SJSA1 (cell line): ENCODE results near the gene TFAM. TPM values are rescaled to one million over a fixed set of nuclear protein-coding genes. Genes with fewer than 3 reads are reported as not detected.

Experiments
- DNase-seq, 2 experiments: peaks; one replicate each; pipeline ENCODE4 v3.0.0-alpha.2; 2015 to 2020; ENCODE audit warnings: low spot score in 2 of 2, low read depth in 1 of 2
- H3K27ac ChIP-seq: fragments of 250-450 bp; sonication (Bioruptor Pico); 2 replicates; pipeline ENCODE4 v1.5.1; 2020; ENCODE audit warnings: mild to moderate bottlenecking, moderate library complexity
- H3K27me3 ChIP-seq: fragments of 250-450 bp; sonication (Bioruptor Pico); replicated peaks from 2 replicates; pipeline ENCODE4 v1.5.1; 2020; ENCODE audit warnings: mild to moderate bottlenecking, moderate library complexity
- H3K36me3 ChIP-seq: fragments of 250-450 bp; sonication (Bioruptor Pico); 2 replicates; pipeline ENCODE4 v1.5.1; 2020; ENCODE audit warnings: mild to moderate bottlenecking
- H3K4me1 ChIP-seq: fragments of 250-450 bp; sonication (Bioruptor Pico); replicated peaks from 2 replicates; pipeline ENCODE4 v1.6.1; 2021; ENCODE audit warnings: mild to moderate bottlenecking
- H3K4me3 ChIP-seq: fragments of 250-450 bp; sonication (Bioruptor Pico); 2 replicates; pipeline ENCODE4 v1.5.1; 2020; ENCODE audit warnings: mild to moderate bottlenecking
- H3K9me3 ChIP-seq: fragments of 250-450 bp; sonication (Bioruptor Pico); replicated peaks from 2 replicates; pipeline ENCODE4 v1.5.1; 2020; ENCODE audit warnings: mild to moderate bottlenecking
- total RNA-seq: library from RNA; depleted of rRNA; stranded (reverse); fragments of >200 nt; shearing (Covaris generic); gene quantifications from 2 replicates; pipeline ENCODE4 v1.2.3, GENCODE V29; 2014

The TFAM gene
- total RNA-seq, 1 experiment from 2014 or later: 30.4 TPM

GRCh38 chr10:58358947-58359346 lies 26.3 kb upstream of the TFAM start:
- Histone ChIP-seq H3K4me1 (no peaks in the 10 kb centered on the region), H3K9me3 (no peaks in the 10 kb centered on the region), H3K4me3 (no peak overlapping the region), H3K27me3 (no peaks in the 10 kb centered on the region), H3K36me3 (no peaks in the 10 kb centered on the region), H3K27ac (no peak overlapping the region)
- no peak for DNase-seq

GRCh38 chr10:58359541-58359940 lies 25.7 kb upstream of the TFAM start:
- no peaks in the 10 kb centered on the region for H3K4me1 ChIP-seq
- DNase-seq: no peak
- H3K4me3 ChIP-seq: no peak overlapping the region
- H3K36me3 ChIP-seq: no peaks in the 10 kb centered on the region
- no peaks in the 10 kb centered on the region for H3K27me3 ChIP-seq
- no peaks in the 10 kb centered on the region for H3K9me3 ChIP-seq
- H3K27ac ChIP-seq: no peak overlapping the region

- Histone ChIP-seq H3K27ac (no peak overlapping the region), H3K4me3 (no peak overlapping the region), H3K36me3 (no peaks in the 10 kb centered on the region), H3K27me3 (no peaks in the 10 kb centered on the region), H3K4me1 (no peaks in the 10 kb centered on the region), H3K9me3 (no peaks in the 10 kb centered on the region)
- no peak for DNase-seq
These were observed 24.7 kb upstream of the TFAM start for GRCh38 chr10:58360412-58361004.

- H3K4me1 ChIP-seq: no peaks in the 10 kb centered on the region
These were observed 23.9 kb upstream of the TFAM start for GRCh38 chr10:58361353-58361752.

GRCh38 chr10:58362027-58362789 lies 23.0 kb upstream of the TFAM start:
- no peak overlapping the region for H3K27ac ChIP-seq
- no peak overlapping the region for H3K4me3 ChIP-seq
- no peak for DNase-seq

More at GRCh38 chr10:58361353-58361752, 23.9 kb upstream of the TFAM start:
- Histone ChIP-seq H3K27me3 (no peaks in the 10 kb centered on the region), H3K36me3 (no peaks in the 10 kb centered on the region), H3K9me3 (no peaks in the 10 kb centered on the region), H3K4me3 (no peak overlapping the region), H3K27ac (no peak overlapping the region)
- no peak for DNase-seq

GRCh38 chr10:58367069-58367468 lies 18.1 kb upstream of the TFAM start:
- no peak overlapping the region for H3K4me3 ChIP-seq
- no peaks in the 10 kb centered on the region for H3K36me3 ChIP-seq
- H3K9me3 ChIP-seq: no peaks in the 10 kb centered on the region
- H3K4me1 ChIP-seq: no peaks in the 10 kb centered on the region
- no peak overlapping the region for H3K27ac ChIP-seq
- DNase-seq: no peak
- H3K27me3 ChIP-seq: no peaks in the 10 kb centered on the region

More at GRCh38 chr10:58362027-58362789, 23.0 kb upstream of the TFAM start:
- H3K4me1 ChIP-seq: no peaks in the 10 kb centered on the region
- H3K9me3 ChIP-seq: no peaks in the 10 kb centered on the region
- no peaks in the 10 kb centered on the region for H3K27me3 ChIP-seq
- no peaks in the 10 kb centered on the region for H3K36me3 ChIP-seq

GRCh38 chr10:58371473-58371872 lies 13.7 kb upstream of the TFAM start:
- Histone ChIP-seq H3K27ac (no peak overlapping the region), H3K4me1 (no peaks in the 10 kb centered on the region), H3K36me3 (no peaks in the 10 kb centered on the region), H3K4me3 (no peak overlapping the region), H3K9me3 (no peaks in the 10 kb centered on the region), H3K27me3 (no peaks in the 10 kb centered on the region)
- DNase-seq: no peak

GRCh38 chr10:58372607-58373441 lies 12.4 kb upstream of the TFAM start:
- Histone ChIP-seq H3K4me1 (no peaks in the 10 kb centered on the region), H3K27ac (no peak overlapping the region), H3K9me3 (no peaks in the 10 kb centered on the region), H3K27me3 (no peaks in the 10 kb centered on the region), H3K4me3 (no peak overlapping the region), H3K36me3 (no peaks in the 10 kb centered on the region)
- no peak for DNase-seq

GRCh38 chr10:58373442-58373827 lies 11.8 kb upstream of the TFAM start:
- H3K9me3 ChIP-seq: no peaks in the 10 kb centered on the region
- H3K4me1 ChIP-seq: no peaks in the 10 kb centered on the region
- DNase-seq: no peak
- no peak overlapping the region for H3K27ac ChIP-seq
- H3K36me3 ChIP-seq: no peaks in the 10 kb centered on the region
- no peaks in the 10 kb centered on the region for H3K27me3 ChIP-seq
- H3K4me3 ChIP-seq: no peak overlapping the region

GRCh38 chr10:58382489-58382995 lies 2.7 kb upstream of the TFAM start:
- Histone ChIP-seq H3K4me1 (peaks cover 7% of the 10 kb centered on the region), H3K4me3 (no peak overlapping the region), H3K27me3 (no peaks in the 10 kb centered on the region), H3K36me3 (peaks cover 16% of the 10 kb centered on the region), H3K27ac (no peak overlapping the region), H3K9me3 (no peaks in the 10 kb centered on the region)
- no peak for DNase-seq

GRCh38 chr10:58384095-58384494 lies 1.1 kb upstream of the TFAM start:
- no peak for DNase-seq
- Histone ChIP-seq H3K36me3 (peaks cover 30% of the 10 kb centered on the region), H3K9me3 (no peaks in the 10 kb centered on the region), H3K27me3 (no peaks in the 10 kb centered on the region), H3K4me3 (peak overlapping the region; percentile 62; the same call in 1 of the 2 replicates), H3K27ac (no peak overlapping the region), H3K4me1 (peaks cover 7% of the 10 kb centered on the region)

- Histone ChIP-seq H3K27ac (peak overlapping the region; percentile 23), H3K9me3 (no peaks in the 10 kb centered on the region), H3K4me1 (peaks cover 7% of the 10 kb centered on the region), H3K27me3 (no peaks in the 10 kb centered on the region), H3K4me3 (peak overlapping the region; percentile 62), H3K36me3 (peaks cover 34% of the 10 kb centered on the region)
- no peak for DNase-seq
These were observed 639 bp upstream of the TFAM start for GRCh38 chr10:58384544-58384998.

- H3K4me3 ChIP-seq: peak overlapping the region; percentile 62
- H3K27me3 ChIP-seq: no peaks in the 10 kb centered on the region
- H3K36me3 ChIP-seq: peaks cover 44% of the 10 kb centered on the region
- H3K9me3 ChIP-seq: no peaks in the 10 kb centered on the region
- H3K27ac ChIP-seq: peak overlapping the region; percentile 58
- H3K4me1 ChIP-seq: peaks cover 7% of the 10 kb centered on the region
- peak in 1 of 2 experiments; percentile 48 for DNase-seq
These were observed 538 bp downstream of the TFAM start for GRCh38 chr10:58385784-58386112.

- Histone ChIP-seq H3K4me3 (no peak overlapping the region), H3K27ac (no peak overlapping the region), H3K4me1 (peaks cover 7% of the 10 kb centered on the region), H3K27me3 (no peaks in the 10 kb centered on the region), H3K36me3 (peaks cover 75% of the 10 kb centered on the region), H3K9me3 (no peaks in the 10 kb centered on the region)
- DNase-seq: no peak
These were observed 3.8 kb downstream of the TFAM start for GRCh38 chr10:58389024-58389423.
